SKM-1 (cell line): ENCODE data around the gene CLCA4.
"Not testable (repeated sequence)": the region's sequence is repeated elsewhere in the genome, so short reads cannot be mapped to it uniquely, and the experiment has no call there.

Experiments
- DNase-seq: peaks from one replicate; lab custom pipeline; 2025; ENCODE audit not compliant: unreplicated experiment; lab: John Stamatoyannopoulos, UW

CLCA4 gene

GRCh38 chr1:86546787-86547221 lies at the start of gene CLCA4:
TSS of gene CLCA4 (plus strand) at chr1:86547078. CDS start at chr1:86547120, 42 bp downstream.
- no peak for DNase-seq

GRCh38 chr1:86498281-86498680 lies 48.6 kb upstream of the CLCA4 start:
- no peak for DNase-seq

GRCh38 chr1:86499987-86500593 lies 46.8 kb upstream of the CLCA4 start:
- peak; percentile 58 for DNase-seq

GRCh38 chr1:86500714-86501113 lies 46.2 kb upstream of the CLCA4 start:
- no peak for DNase-seq

GRCh38 chr1:86502125-86502646 lies 44.7 kb upstream of the CLCA4 start:
- DNase-seq: not testable (repeated sequence)

- DNase-seq: no peak
Measured at GRCh38 chr1:86502721-86503405, 44.0 kb upstream of the CLCA4 start.

- DNase-seq: no peak
Measured at GRCh38 chr1:86503406-86504136, 43.3 kb upstream of the CLCA4 start.

GRCh38 chr1:86504137-86504479 lies 42.8 kb upstream of the CLCA4 start:
- DNase-seq: no peak

GRCh38 chr1:86504895-86505563 lies 41.8 kb upstream of the CLCA4 start:
- DNase-seq: no peak

GRCh38 chr1:86505564-86505902 lies 41.3 kb upstream of the CLCA4 start:
- DNase-seq: no peak

- no peak for DNase-seq
Measured at GRCh38 chr1:86507935-86508582, 38.8 kb upstream of the CLCA4 start.

- DNase-seq: no peak
Measured at GRCh38 chr1:86508583-86508969, 38.3 kb upstream of the CLCA4 start.

- DNase-seq: no peak
Measured at GRCh38 chr1:86515597-86515996, 31.3 kb upstream of the CLCA4 start.

- no peak for DNase-seq
Measured at GRCh38 chr1:86516335-86516734, 30.5 kb upstream of the CLCA4 start.

GRCh38 chr1:86517336-86517735 lies 29.5 kb upstream of the CLCA4 start:
- no peak for DNase-seq

- DNase-seq: no peak
Measured at GRCh38 chr1:86520789-86521521, 25.9 kb upstream of the CLCA4 start.

GRCh38 chr1:86521522-86521891 lies 25.4 kb upstream of the CLCA4 start:
- DNase-seq: no peak

- DNase-seq: no peak
Measured at GRCh38 chr1:86522240-86522639, 24.6 kb upstream of the CLCA4 start.

GRCh38 chr1:86523670-86524354 lies 23.1 kb upstream of the CLCA4 start:
- no peak for DNase-seq

- no peak for DNase-seq
Measured at GRCh38 chr1:86527306-86527705, 19.6 kb upstream of the CLCA4 start.
